ENCODE data around the gene TMEM91. TPM values are rescaled to one million over a fixed set of nuclear protein-coding genes. Genes with fewer than 3 reads are reported as not detected.
"Not testable (repeated sequence)": the region's sequence is repeated elsewhere in the genome, so short reads cannot be mapped to it uniquely, and the experiment has no call there.

Gene TMEM91
- total and polyA plus RNA-seq, 7 donors, result 0.46 to 47.1 (median 13.6) TPM

- TF ChIP-seq, protein P1, sequence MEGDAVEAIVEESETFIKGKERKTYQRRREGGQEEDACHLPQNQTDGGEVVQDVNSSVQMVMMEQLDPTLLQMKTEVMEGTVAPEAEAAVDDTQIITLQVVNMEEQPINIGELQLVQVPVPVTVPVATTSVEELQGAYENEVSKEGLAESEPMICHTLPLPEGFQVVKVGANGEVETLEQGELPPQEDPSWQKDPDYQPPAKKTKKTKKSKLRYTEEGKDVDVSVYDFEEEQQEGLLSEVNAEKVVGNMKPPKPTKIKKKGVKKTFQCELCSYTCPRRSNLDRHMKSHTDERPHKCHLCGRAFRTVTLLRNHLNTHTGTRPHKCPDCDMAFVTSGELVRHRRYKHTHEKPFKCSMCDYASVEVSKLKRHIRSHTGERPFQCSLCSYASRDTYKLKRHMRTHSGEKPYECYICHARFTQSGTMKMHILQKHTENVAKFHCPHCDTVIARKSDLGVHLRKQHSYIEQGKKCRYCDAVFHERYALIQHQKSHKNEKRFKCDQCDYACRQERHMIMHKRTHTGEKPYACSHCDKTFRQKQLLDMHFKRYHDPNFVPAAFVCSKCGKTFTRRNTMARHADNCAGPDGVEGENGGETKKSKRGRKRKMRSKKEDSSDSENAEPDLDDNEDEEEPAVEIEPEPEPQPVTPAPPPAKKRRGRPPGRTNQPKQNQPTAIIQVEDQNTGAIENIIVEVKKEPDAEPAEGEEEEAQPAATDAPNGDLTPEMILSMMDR (IDR thresholded peaks at IDR 0.05), result no peak
- no peak for TF ChIP-seq EP300 (IDR thresholded peaks at IDR 0.05)
- TF ChIP-seq POLR2A (IDR thresholded peaks at IDR 0.05), result no peak
- no peak for TF ChIP-seq POLR2AphosphoS5 (IDR thresholded peaks at IDR 0.05)
- no peak for DNase-seq
- intact Hi-C loops (cut with DNase I), result no loop called here
- Histone ChIP-seq H3K36me3 (peaks cover 4 to 88% (median 24%) of the 10 kb centered on the region in 4 donors), H3K27ac (no peak overlapping the region), H3K4me3 (no peak overlapping the region), H3K27me3 (no peaks in the 10 kb centered on the region), H3K4me1 (no peaks in the 10 kb centered on the region), H3K9me3 (no peaks in the 10 kb centered on the region)
- 65 to 73% methylated on average over 20 of the region's 20 CpGs for WGBS, 2 donors
These were observed 34.5 kb upstream of the TMEM91 start for GRCh38 chr19:41341669-41342490.

DNA sequence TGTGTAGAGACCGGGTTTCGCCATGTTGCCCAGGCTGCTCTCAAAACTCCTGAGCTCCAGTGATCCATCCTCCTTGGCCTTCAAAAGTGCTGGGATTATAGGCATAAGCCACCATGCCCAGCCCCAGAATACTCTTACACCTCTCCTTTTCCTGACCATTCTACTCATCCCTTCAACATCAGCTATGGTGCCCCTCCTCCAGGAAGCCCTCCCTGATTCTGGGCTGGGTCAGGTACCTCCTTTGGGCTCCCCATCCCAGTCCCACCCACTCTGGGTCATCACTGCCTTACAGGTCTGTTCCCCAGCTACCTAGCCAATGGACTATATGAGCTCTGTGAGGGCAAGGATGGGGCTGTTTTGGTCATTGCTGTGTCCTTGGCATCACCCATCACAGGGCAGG lies 32.2 kb upstream of the TMEM91 start:
- 97 to 100% methylated on average over 2 of the region's 2 CpGs for WGBS, 2 donors
- H3K36me3 ChIP-seq, result peaks cover 4 to 85% (median 27%) of the 10 kb centered on the region in 4 donors

DNA sequence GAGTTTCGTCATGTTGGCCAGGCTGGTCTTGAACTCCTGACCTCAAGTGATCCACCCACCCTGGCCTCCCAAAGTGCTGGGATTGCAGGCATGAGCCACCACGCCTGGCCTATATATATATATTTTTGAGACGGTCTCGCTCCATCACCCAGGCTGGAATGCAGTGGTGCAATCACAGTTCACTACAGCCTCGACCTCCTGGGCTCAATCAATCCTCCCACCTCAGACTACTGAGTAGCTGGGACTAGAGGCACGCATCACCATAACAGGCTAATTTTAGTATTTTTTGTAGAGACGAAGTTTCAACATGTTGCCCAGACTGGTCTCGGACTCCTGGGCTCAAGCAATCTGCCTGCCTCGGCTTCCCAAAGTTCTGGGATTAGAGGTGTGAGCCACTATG lies 29.4 kb upstream of the TMEM91 start:
- H3K36me3 ChIP-seq, result peaks cover 4 to 62% (median 24%) of the 10 kb centered on the region in 4 donors
- H3K27me3 ChIP-seq; H3K27ac ChIP-seq; DNase-seq; H3K4me3 ChIP-seq; intact Hi-C loops (cut with DNase I); H3K9me3 ChIP-seq: not testable (repeated sequence)
- peaks cover 0 to 18% (median 12%) of the 10 kb centered on the region in 4 donors for H3K4me1 ChIP-seq
- 89 to 95% methylated on average over 9 of the region's 9 CpGs for WGBS, 2 donors

More for the DNA sequence above, 32.2 kb upstream of the TMEM91 start:
- intact Hi-C loops (cut with DNase I), result no loop called here
- no peaks in the 10 kb centered on the region for H3K4me1 ChIP-seq
- H3K27ac ChIP-seq, result no peak overlapping the region
- H3K27me3 ChIP-seq, result no peaks in the 10 kb centered on the region
- H3K9me3 ChIP-seq, result no peaks in the 10 kb centered on the region
- no peak for DNase-seq
- H3K4me3 ChIP-seq, result no peak overlapping the region
- TF ChIP-seq POLR2A (IDR thresholded peaks at IDR 0.05) (no peak), POLR2AphosphoS5 (IDR thresholded peaks at IDR 0.05) (no peak), EP300 (IDR thresholded peaks at IDR 0.05) (no peak)
- TF ChIP-seq, protein P1 (IDR thresholded peaks at IDR 0.05), result no peak

- Histone ChIP-seq H3K27me3 (no peaks in the 10 kb centered on the region), H3K4me1 (peaks cover 0 to 34% (median 24%) of the 10 kb centered on the region in 4 donors), H3K36me3 (peaks cover 0 to 24% (median 8%) of the 10 kb centered on the region in 4 donors), H3K9me3 (no peaks in the 10 kb centered on the region), H3K4me3 (peak overlapping the region; percentile 74 to 85 (median 77)), H3K27ac (peak overlapping the region; percentile 87 to 95 (median 94))
- DNase-seq, result no peak
- TF ChIP-seq, protein P1 (IDR thresholded peaks at IDR 0.05), result no peak
- 2 to 3% methylated on average over 22 of the region's 22 CpGs for WGBS, 2 donors
- intact Hi-C loops (cut with DNase I), result loop anchor here (5.0 kb wide), 2 partner anchors 39 to 89 kb away; partner anchors contain the start of genes CCDC97 and HNRNPUL1
These were observed 25.5 kb upstream of the TMEM91 start for GRCh38 chr19:41350735-41351338.

All from sigmoid colon (tissue), 7 donors.